Psoas muscle (tissue), 8 donors: ENCODE results near the gene MADD. TPM values are rescaled to one million over a fixed set of nuclear protein-coding genes. Genes with fewer than 3 reads are reported as not detected.
A peak's percentile ranks its signal among the peaks of the same experiment; 100 is the strongest.

Experiments
- ATAC-seq, 4 donors: fragments of 200-7000 bp; cut with Tn5 transposase; one replicate each; pipeline ENCODE4 v1.9.1; 2020; ENCODE audit warnings: moderate library complexity in 3 of 4, mild to moderate bottlenecking in 2 of 4
- DNase-seq, 2 donors: peaks; one replicate each; pipeline ENCODE4 v3.0.0-alpha.2; 2020
- H3K27ac ChIP-seq: fragments of 200-600 bp; one replicate; pipeline ENCODE4 v1.8.0; 2022
- H3K27me3 ChIP-seq, 3 donors: fragments of 200-600 bp in 1 of 3; one replicate each; pipeline versions ENCODE4 v1.6.1 to v1.8.0; 2013 to 2022; ENCODE audit warnings: low read length in 2 of 3, mild to moderate bottlenecking in 2 of 3, moderate library complexity in 1 of 3; ENCODE audit not compliant: insufficient read depth in 3 of 3
- H3K36me3 ChIP-seq, 2 donors: fragments of 200-600 bp in 1 of 2; one replicate each; pipeline versions ENCODE4 v1.6.1 to v1.8.0; 2013 to 2022; ENCODE audit warnings: low read depth in 1 of 2, mild to moderate bottlenecking in 1 of 2, moderate library complexity in 1 of 2; ENCODE audit not compliant: insufficient read depth in 1 of 2
- H3K4me1 ChIP-seq: fragments of 200-600 bp; one replicate; pipeline ENCODE4 v1.8.0; 2022
- H3K4me3 ChIP-seq: fragments of 200-600 bp; one replicate; pipeline ENCODE4 v1.8.0; 2022; ENCODE audit warnings: mild to moderate bottlenecking
- H3K9me3 ChIP-seq: fragments of 200-600 bp; one replicate; pipeline ENCODE4 v1.8.0; 2022
- WGBS, 3 donors: extraction: QIAGEN DNeasy Blood & Tissue Kit; methylation state at CpG; one replicate each; pipeline versions ENCODE4 v1.1.6 to v1.1.7; 2013; 5-methylcytosine and 5-hydroxymethylcytosine counted together
- intact Hi-C, 2 donors: fragments of 100-400 bp; cut with DNase I; formaldehyde crosslinking; loops; one replicate each; pipeline versions ENCODE4 v1.11.0 to v1.14.2; 2022
- polyA plus RNA-seq, 3 donors: library from polyadenylated mRNA; stranded (reverse); fragments of 200-250 nt; gene quantifications; one replicate each; pipeline ENCODE4 v1.2.3, GENCODE V29; 2013
- total RNA-seq, 4 donors: library from RNA; stranded (reverse); fragmentation: NEBNext Ultra II Directional in 2 of 4; extraction: Animal tissue kit (Norgen Biotek cat#: 25700) in 2 of 4; gene quantifications; one replicate each; pipeline versions ENCODE4 v1.2.1 to v1.2.4, GENCODE V29; 2021 to 2023
- TF ChIP-seq, protein P1 (sequence below): fragments of 200-600 bp; IDR thresholded peaks from one replicate; pipeline ENCODE4 v1.8.0; 2022; ENCODE audit warnings: antibody characterized with exemption
- donor health status: healthy with polysubstance abuse.
- donor health status: DM: no; HTN: no; CAD: no; lungs with moderate emphysema.
- donor health status: Bipolar disorder and iron deficiency.
- donor health status: healthy.
- donor health status: DM: yes; HTN: yes; CAD: no.
- donor health status: DM: no; HTN: no; CAD: no.
- donor health status: DM: no; HTN: no; CAD: no.
- donor health status: DM: yes; HTN: yes; CAD: no.

The MADD gene
- total and polyA plus RNA-seq, 7 donors = 11.5 to 33.6 (median 19.5) TPM

DNA sequence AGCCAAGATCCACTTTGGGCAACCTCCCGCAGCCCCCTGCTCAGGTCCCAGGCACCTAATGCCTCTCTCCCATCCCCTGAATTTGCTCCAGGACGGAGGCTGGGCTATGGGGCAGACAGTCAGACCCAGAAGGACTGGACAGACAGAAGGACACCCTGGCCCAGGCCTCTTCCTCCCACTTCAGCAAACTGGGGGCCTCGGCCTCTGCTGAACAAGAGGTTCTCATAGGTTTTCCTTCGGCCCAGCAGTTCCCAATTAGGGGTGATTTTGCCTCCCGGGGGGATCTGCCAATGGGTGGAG is 104.7 kb downstream of the MADD start:
- H3K27ac ChIP-seq = no peak overlapping the region
- ATAC-seq = peak in 1 of 4 donors; percentile 4

GRCh38 chr11:47375020-47375419 is 105.1 kb downstream of the MADD start:
- DNase-seq (no peak), ATAC-seq (no peak)
- 73 to 78% (median 77%) methylated on average over 8 of the region's 8 CpGs for WGBS, 3 donors
- intact Hi-C loops = loop anchor here in 1 of 2 donors (2.0 kb wide), 1 partner anchor 80 kb away; no protein-coding TSS in a partner anchor
- Histone ChIP-seq H3K9me3 (no peaks in the 10 kb centered on the region), H3K27ac (no peak overlapping the region), H3K4me3 (peak overlapping the region; percentile 30), H3K4me1 (no peaks in the 10 kb centered on the region), H3K27me3 (no peaks in the 10 kb centered on the region), H3K36me3 (no peaks in the 10 kb centered on the region)
- TF ChIP-seq, protein P1, sequence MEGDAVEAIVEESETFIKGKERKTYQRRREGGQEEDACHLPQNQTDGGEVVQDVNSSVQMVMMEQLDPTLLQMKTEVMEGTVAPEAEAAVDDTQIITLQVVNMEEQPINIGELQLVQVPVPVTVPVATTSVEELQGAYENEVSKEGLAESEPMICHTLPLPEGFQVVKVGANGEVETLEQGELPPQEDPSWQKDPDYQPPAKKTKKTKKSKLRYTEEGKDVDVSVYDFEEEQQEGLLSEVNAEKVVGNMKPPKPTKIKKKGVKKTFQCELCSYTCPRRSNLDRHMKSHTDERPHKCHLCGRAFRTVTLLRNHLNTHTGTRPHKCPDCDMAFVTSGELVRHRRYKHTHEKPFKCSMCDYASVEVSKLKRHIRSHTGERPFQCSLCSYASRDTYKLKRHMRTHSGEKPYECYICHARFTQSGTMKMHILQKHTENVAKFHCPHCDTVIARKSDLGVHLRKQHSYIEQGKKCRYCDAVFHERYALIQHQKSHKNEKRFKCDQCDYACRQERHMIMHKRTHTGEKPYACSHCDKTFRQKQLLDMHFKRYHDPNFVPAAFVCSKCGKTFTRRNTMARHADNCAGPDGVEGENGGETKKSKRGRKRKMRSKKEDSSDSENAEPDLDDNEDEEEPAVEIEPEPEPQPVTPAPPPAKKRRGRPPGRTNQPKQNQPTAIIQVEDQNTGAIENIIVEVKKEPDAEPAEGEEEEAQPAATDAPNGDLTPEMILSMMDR = no peak

More for the DNA sequence above, 104.7 kb downstream of the MADD start:
- no peaks in the 10 kb centered on the region for H3K27me3 ChIP-seq
- 81 to 92% (median 82%) methylated on average over 5 of the region's 5 CpGs for WGBS, 3 donors
- intact Hi-C loops = loop anchor here (1.0 to 5.0 kb wide), 4 partner anchors 33 to 80 kb away; partner anchors contain the start of gene SLC39A13 (in 2 of the 2)
- TF ChIP-seq, protein P1 = no peak
- no peak for DNase-seq
- no peaks in the 10 kb centered on the region for H3K36me3 ChIP-seq
- H3K4me3 ChIP-seq = peak overlapping the region; percentile 7
- no peaks in the 10 kb centered on the region for H3K9me3 ChIP-seq
- no peaks in the 10 kb centered on the region for H3K4me1 ChIP-seq

- no peaks in the 10 kb centered on the region for H3K36me3 ChIP-seq
- WGBS, 3 donors = 87 to 94% (median 90%) methylated on average over 13 of the region's 13 CpGs
- H3K27ac ChIP-seq = no peak overlapping the region
- DNase-seq = no peak
- ATAC-seq = no peak
- no peaks in the 10 kb centered on the region for H3K27me3 ChIP-seq
- H3K4me1 ChIP-seq = no peaks in the 10 kb centered on the region
- peak overlapping the region; percentile 30 for H3K4me3 ChIP-seq
- intact Hi-C loops = loop anchor here in 1 of 2 donors (2.0 kb wide), 1 partner anchor 79 kb away; no protein-coding TSS in a partner anchor
- TF ChIP-seq, protein P1 = no peak
- H3K9me3 ChIP-seq = no peaks in the 10 kb centered on the region
Observed at GRCh38 chr11:47375546-47376085, 105.7 kb downstream of the MADD start.

GRCh38 chr11:47376107-47376524 is 106.2 kb downstream of the MADD start:
- no peaks in the 10 kb centered on the region for H3K36me3 ChIP-seq
- WGBS, 3 donors = 80 to 88% (median 85%) methylated on average over 8 of the region's 8 CpGs
- H3K4me3 ChIP-seq = peak overlapping the region; percentile 30
- ATAC-seq = no peak
- no peak overlapping the region for H3K27ac ChIP-seq
- TF ChIP-seq, protein P1 = no peak
- H3K4me1 ChIP-seq = no peaks in the 10 kb centered on the region
- H3K27me3 ChIP-seq = no peaks in the 10 kb centered on the region
- DNase-seq = no peak
- H3K9me3 ChIP-seq = no peaks in the 10 kb centered on the region
- intact Hi-C loops = no loop called here
